ENCODE results near the gene B3GNT3.

The B3GNT3 gene

DNA sequence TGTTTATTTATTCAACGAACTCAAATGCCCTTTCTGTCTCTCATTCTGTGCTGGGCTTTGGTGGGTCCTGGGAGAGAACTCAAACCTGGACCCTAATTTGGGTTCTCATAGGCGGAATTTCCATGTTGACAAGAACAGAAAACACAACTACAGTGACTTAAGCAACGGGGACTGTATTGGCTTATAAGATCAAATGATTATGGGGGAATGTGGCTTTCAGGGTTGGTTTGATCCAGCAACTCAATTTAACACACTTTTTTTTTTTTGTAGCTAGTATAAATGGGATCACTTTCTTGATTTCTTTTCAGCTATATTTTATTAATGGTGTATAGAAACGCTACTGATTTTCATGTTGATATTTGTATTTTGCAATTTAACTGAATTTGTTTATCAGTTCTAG, 33.8 kb upstream of the B3GNT3 start:
- H4K20me1 ChIP-seq, result peaks cover 0 to 12% (median 0%) of the 10 kb centered on the region in 11 experiments; a peak in 9 of 22 replicates
- no peak overlapping the region for H3K4me2 ChIP-seq
- H3K27ac ChIP-seq, result no peak overlapping the region
- TF ChIP-seq Cebpa-rat (IDR thresholded peaks at IDR 0.05), result no peak
- peaks cover 48 to 94% (median 80%) of the 10 kb centered on the region in 11 experiments for H3K36me3 ChIP-seq
- no peaks in the 10 kb centered on the region for H3K9me3 ChIP-seq (replicated peaks in 1 of 11)
- H3K4me1 ChIP-seq, result peaks cover 15 to 69% (median 40%) of the 10 kb centered on the region in 10 experiments
- no peak overlapping the region for H3K4me3 ChIP-seq
- no peak overlapping the region for H3K9ac ChIP-seq
- H3K27me3 ChIP-seq, result no peaks in the 10 kb centered on the region

DNA sequence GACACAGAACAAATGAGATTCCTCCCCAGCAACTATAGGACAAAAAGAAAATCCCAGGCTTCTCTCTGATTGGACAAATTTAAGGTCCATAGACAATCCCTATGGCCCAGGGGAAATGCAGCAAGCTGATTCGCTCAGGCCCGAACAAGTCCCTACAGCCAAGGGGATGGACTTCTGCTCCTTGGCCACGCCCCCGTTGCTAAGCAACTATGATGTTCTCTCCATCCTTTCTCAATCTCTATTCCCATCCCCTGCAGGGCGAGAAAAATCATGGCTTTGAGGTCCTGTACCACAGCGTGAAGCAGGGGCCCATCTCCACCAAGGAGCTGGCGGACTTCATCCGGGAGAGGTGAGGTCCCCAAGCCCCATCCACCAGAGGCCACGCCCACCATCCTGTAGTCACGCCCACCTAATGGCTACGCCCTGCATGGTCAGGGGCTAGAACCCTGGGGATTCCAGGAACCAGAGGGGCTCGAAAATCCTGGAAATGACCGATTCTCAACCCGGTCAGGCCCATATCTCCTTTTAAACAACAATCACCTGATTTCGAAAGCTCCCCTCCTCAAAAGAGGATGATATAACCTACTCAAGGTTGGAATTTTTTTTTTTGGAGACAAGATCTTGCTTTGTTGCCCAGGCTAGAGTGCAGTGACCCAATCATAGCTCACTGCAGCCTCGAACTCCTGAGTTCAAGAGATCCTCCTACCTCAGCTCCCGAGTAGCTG, 32.3 kb upstream of the B3GNT3 start:
- Histone ChIP-seq H3K9ac (no peak overlapping the region), H3K4me2 (no peak overlapping the region), H3K36me3 (peaks cover 53 to 95% (median 93%) of the 10 kb centered on the region in 11 experiments), H3K4me3 (no peak overlapping the region), H3K4me1 (peaks cover 5 to 59% (median 29%) of the 10 kb centered on the region in 10 experiments; a peak in 17 of 20 replicates), H3K27ac (no peak overlapping the region), H3K27me3 (no peaks in the 10 kb centered on the region), H4K20me1 (peaks cover 0 to 6% (median 0%) of the 10 kb centered on the region in 11 experiments; a peak in 4 of 22 replicates), H3K9me3 (replicated peaks in 1 of 11) (no peaks in the 10 kb centered on the region)
- TF ChIP-seq Cebpa-rat (IDR thresholded peaks at IDR 0.05), result no peak

- Histone ChIP-seq H3K27me3 (no peaks in the 10 kb centered on the region), H3K4me1 (peaks cover 5 to 42% (median 24%) of the 10 kb centered on the region in 10 experiments; a peak in 16 of 20 replicates), H3K4me2 (peak overlapping the region in 4 of 11 experiments; percentile 54 to 63 (median 54); a peak in 5 of 22 replicates), H3K4me3 (no peak overlapping the region), H3K27ac (peak overlapping the region in 5 of 11 experiments; percentile 29 to 71 (median 66); a peak in 6 of 22 replicates), H3K9me3 (replicated peaks in 1 of 11) (no peaks in the 10 kb centered on the region), H4K20me1 (peaks cover 0 to 5% (median 0%) of the 10 kb centered on the region in 11 experiments; a peak in 2 of 22 replicates), H3K36me3 (peaks cover 58 to 96% (median 87%) of the 10 kb centered on the region in 11 experiments), H3K9ac (0 out of 22 replicates have a peak overlapping the region, but pooled peaks of 1 of the 11 experiments have one; percentile 56)
- no peak for TF ChIP-seq Cebpa-rat (IDR thresholded peaks at IDR 0.05)
Measured at GRCh38 chr19:17764348-17764747, 30.6 kb upstream of the B3GNT3 start.

GRCh38 chr19:17765069-17765618, 29.8 kb upstream of the B3GNT3 start:
- Histone ChIP-seq H3K36me3 (peaks cover 65 to 95% (median 87%) of the 10 kb centered on the region in 11 experiments), H3K4me1 (peaks cover 5 to 36% (median 22%) of the 10 kb centered on the region in 10 experiments; a peak in 16 of 20 replicates), H4K20me1 (peaks cover 0 to 5% (median 0%) of the 10 kb centered on the region in 11 experiments; a peak in 2 of 22 replicates), H3K9ac (peak overlapping the region in 7 of 11 experiments; percentile 7 to 60 (median 26); a peak in 6 of 22 replicates), H3K27me3 (no peaks in the 10 kb centered on the region), H3K4me2 (peak overlapping the region in 8 of 11 experiments; percentile 12 to 64 (median 54); a peak in 15 of 22 replicates), H3K27ac (peak overlapping the region in 10 of 11 experiments; percentile 15 to 71 (median 48); a peak in 16 of 22 replicates), H3K9me3 (replicated peaks in 1 of 11) (no peaks in the 10 kb centered on the region), H3K4me3 (no peak overlapping the region)
- no peak for TF ChIP-seq Cebpa-rat (IDR thresholded peaks at IDR 0.05)

DNA sequence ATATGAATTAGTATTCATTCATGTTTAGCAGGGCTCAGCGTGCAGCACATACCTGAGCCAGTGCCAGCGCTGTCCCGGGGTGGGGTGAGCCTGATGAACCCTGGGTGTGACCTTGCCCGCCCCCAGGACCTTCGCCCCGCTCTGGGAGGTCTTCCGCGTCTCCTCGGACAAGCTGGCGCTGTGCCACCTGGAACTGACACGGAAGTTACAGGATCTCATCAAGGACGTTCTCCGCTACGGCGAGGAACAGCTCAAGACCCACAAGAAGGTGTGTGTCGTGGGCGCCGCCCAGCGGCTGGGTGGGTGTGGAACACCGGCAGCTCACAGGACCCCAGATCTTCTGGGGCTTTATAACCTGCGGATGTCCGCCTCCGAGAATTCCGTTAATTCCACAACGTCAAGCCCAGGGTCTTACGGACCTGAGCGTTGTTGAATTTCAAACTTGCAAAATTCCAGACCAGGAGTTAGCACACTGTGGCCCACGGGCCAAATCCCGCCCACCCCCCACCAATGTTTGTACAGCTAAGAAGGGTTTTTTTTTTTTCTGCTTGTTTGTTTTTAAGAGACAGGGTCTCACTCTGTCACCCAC, 28.3 kb upstream of the B3GNT3 start:
- Histone ChIP-seq H3K4me3 (no peak overlapping the region), H3K4me1 (peaks cover 5 to 34% (median 22%) of the 10 kb centered on the region in 10 experiments; a peak in 16 of 20 replicates), H3K4me2 (peak overlapping the region in 8 of 11 experiments; percentile 10 to 75 (median 57); a peak in 12 of 22 replicates), H3K9ac (peak overlapping the region in 4 of 11 experiments; percentile 17 to 51 (median 30); a peak in 7 of 22 replicates), H3K27ac (peak overlapping the region in 9 of 11 experiments; percentile 28 to 63 (median 40); a peak in 12 of 22 replicates), H4K20me1 (peaks cover 0 to 5% (median 0%) of the 10 kb centered on the region in 11 experiments; a peak in 3 of 22 replicates), H3K36me3 (peaks cover 71 to 95% (median 87%) of the 10 kb centered on the region in 11 experiments), H3K27me3 (no peaks in the 10 kb centered on the region), H3K9me3 (replicated peaks in 1 of 11) (no peaks in the 10 kb centered on the region)
- TF ChIP-seq Cebpa-rat (IDR thresholded peaks at IDR 0.05), result no peak

DNA sequence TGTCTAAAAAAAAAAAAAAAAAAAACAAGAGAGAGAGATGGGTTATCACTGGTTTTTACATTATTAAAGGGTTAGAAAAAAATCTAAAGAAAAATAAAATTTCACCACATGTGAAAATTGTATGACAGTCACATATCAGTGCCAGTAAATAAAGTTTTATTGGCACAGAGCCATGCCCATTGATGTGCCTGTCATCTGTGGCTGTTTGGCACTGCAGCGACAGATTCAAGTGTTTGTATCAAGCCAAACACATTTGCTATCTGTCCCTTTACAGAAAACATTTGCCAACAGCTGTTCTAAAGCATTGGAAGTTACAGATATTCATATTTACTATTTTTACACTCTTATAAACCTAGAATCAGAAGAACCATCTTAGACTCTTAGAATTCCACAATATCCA, 27.4 kb upstream of the B3GNT3 start:
- Histone ChIP-seq H3K4me3 (no peak overlapping the region), H3K9ac (no peak overlapping the region), H3K9me3 (replicated peaks in 1 of 11) (no peaks in the 10 kb centered on the region), H4K20me1 (peaks cover 0 to 6% (median 0%) of the 10 kb centered on the region in 11 experiments; a peak in 3 of 22 replicates), H3K4me2 (no peak overlapping the region), H3K27me3 (no peaks in the 10 kb centered on the region), H3K27ac (no peak overlapping the region), H3K36me3 (peaks cover 78 to 95% (median 88%) of the 10 kb centered on the region in 11 experiments), H3K4me1 (peaks cover 5 to 34% (median 22%) of the 10 kb centered on the region in 10 experiments; a peak in 16 of 20 replicates)
- no peak for TF ChIP-seq Cebpa-rat (IDR thresholded peaks at IDR 0.05)

DNA sequence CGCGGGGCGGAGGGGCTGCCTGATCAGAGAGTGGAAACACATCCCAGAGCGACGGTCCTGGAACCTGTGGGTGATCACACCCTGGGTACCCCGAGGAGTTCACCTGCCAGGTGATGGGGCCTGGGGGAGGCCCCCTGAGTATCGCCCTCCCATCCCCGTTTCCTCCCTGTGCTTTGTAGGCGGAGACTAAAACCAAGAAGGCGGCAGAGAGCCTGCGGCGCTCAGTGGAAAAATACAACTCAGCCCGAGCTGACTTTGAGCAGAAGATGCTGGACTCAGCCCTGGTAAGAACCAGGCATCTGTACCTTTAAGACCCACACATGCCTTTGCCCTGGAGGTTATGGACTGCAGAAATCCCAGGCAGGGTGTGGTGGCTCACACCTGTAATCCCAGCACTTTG, 24.3 kb upstream of the B3GNT3 start:
- no peak overlapping the region for H3K27ac ChIP-seq
- H4K20me1 ChIP-seq, result peaks cover 0 to 36% (median 2%) of the 10 kb centered on the region in 11 experiments; a peak in 8 of 22 replicates
- no peak overlapping the region; a peak in 1 of 22 replicates for H3K9ac ChIP-seq
- H3K27me3 ChIP-seq, result no peaks in the 10 kb centered on the region
- no peak for TF ChIP-seq Cebpa-rat (IDR thresholded peaks at IDR 0.05)
- H3K9me3 ChIP-seq (replicated peaks in 1 of 11), result no peaks in the 10 kb centered on the region
- peaks cover 3 to 11% (median 7%) of the 10 kb centered on the region in 10 experiments; a peak in 16 of 20 replicates for H3K4me1 ChIP-seq
- H3K4me3 ChIP-seq, result no peak overlapping the region
- no peak overlapping the region for H3K4me2 ChIP-seq
- H3K36me3 ChIP-seq, result peaks cover 72 to 95% (median 83%) of the 10 kb centered on the region in 11 experiments

DNA sequence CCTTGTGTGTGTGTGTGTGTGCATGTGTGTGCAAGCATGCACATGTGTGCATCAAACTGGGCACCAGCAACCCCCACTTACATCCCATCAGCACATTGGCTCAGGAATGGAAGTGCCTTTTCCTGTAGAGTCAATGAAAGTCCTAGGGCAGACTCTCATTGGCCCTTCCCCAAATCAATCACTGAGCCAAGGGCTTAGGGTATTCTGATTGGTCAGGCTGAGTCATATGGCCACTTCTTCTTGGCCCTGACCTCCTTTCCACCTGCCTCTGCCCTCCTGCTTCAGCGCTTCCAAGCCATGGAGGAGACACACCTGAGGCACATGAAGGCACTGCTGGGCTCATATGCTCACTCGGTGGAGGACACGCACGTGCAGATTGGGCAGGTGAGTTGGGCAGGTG, 22.8 kb upstream of the B3GNT3 start:
- no peak for TF ChIP-seq Cebpa-rat (IDR thresholded peaks at IDR 0.05)
- H3K27me3 ChIP-seq, result no peaks in the 10 kb centered on the region
- no peak overlapping the region for H3K4me2 ChIP-seq
- no peaks in the 10 kb centered on the region for H3K9me3 ChIP-seq (replicated peaks in 1 of 11)
- H3K9ac ChIP-seq, result no peak overlapping the region
- peaks cover 9 to 15% (median 12%) of the 10 kb centered on the region in 10 experiments; a peak in 17 of 20 replicates for H3K4me1 ChIP-seq
- H3K27ac ChIP-seq, result no peak overlapping the region
- peaks cover 68 to 98% (median 86%) of the 10 kb centered on the region in 11 experiments for H3K36me3 ChIP-seq
- H4K20me1 ChIP-seq, result peaks cover 0 to 46% (median 9%) of the 10 kb centered on the region in 11 experiments; a peak in 10 of 22 replicates
- no peak overlapping the region for H3K4me3 ChIP-seq
